IMR-90 (cell line): ENCODE measurements around the gene CCNI. TPM values are rescaled to one million over a fixed set of nuclear protein-coding genes. Genes with fewer than 3 reads are reported as not detected.

ENCODE experiments used
- ATAC-seq: fragments of 200-7000 bp; cut with Tn5 transposase; 2 replicates; pipeline ENCODE4 v1.9.1; 2020; ENCODE audit warnings: low read depth, mild to moderate bottlenecking, moderate library complexity
- BruUV-seq: library from RNA; stranded (reverse); fragments of 400-500 nt; replicated peaks from 2 replicates; lab custom pipeline; 2021; lab: Mats Ljungman, UMichigan
- CTCF ChIA-PET: fragments of 300-600 bp; formaldehyde crosslinking; extraction: SDS; loops from one replicate; lab custom pipeline; 2021; ENCODE audit warnings: antibody characterized with exemption; lab: Yijun Ruan, JAX
- POLR2A ChIA-PET: fragments of 300-600 bp; sonication (Branson Sonifier 250); formaldehyde crosslinking; loops from one replicate; lab custom pipeline; 2022; ENCODE audit warnings: antibody characterized with exemption; ENCODE audit not compliant: unreplicated experiment; lab: Charles Lee
- DNase-seq: peaks from one replicate; pipeline ENCODE4 v3.0.0; 2013
- H2AFZ ChIP-seq: replicated peaks from 2 replicates; pipeline ENCODE3; 2013; ENCODE audit warnings: low read length, mild to moderate bottlenecking; ENCODE audit not compliant: poor library complexity
- H2AK5ac ChIP-seq: 2 replicates; pipeline ENCODE4 v1.6.1; 2013; ENCODE audit warnings: low read depth, low read length, inconsistent platforms
- H2AK9ac ChIP-seq: replicated peaks from 2 replicates; pipeline ENCODE3; 2013; ENCODE audit warnings: mild to moderate bottlenecking, low read depth, low read length, moderate library complexity; ENCODE audit not compliant: poor library complexity
- H2BK120ac ChIP-seq: 2 replicates; pipeline ENCODE4 v1.6.1; 2013; ENCODE audit warnings: low read depth, low read length, inconsistent platforms
- H2BK15ac ChIP-seq: 3 replicates; pipeline ENCODE4 v1.6.1; 2013; ENCODE audit warnings: low read depth, low read length, inconsistent platforms
- H2BK20ac ChIP-seq: 2 replicates; pipeline ENCODE4 v1.6.1; 2013; ENCODE audit warnings: low read depth, mild to moderate bottlenecking, inconsistent platforms, low read length, moderate library complexity
- H2BK5ac ChIP-seq: 2 replicates; pipeline ENCODE4 v1.6.1; 2013; ENCODE audit warnings: mild to moderate bottlenecking, low read depth, low read length, inconsistent platforms; ENCODE audit not compliant: poor library complexity, severe bottlenecking
- H3K14ac ChIP-seq: replicated peaks from 2 replicates; pipeline ENCODE4 v1.6.1; 2013; ENCODE audit warnings: low read depth, low read length, inconsistent platforms
- H3K18ac ChIP-seq: 2 replicates; pipeline ENCODE4 v1.6.1; 2013; ENCODE audit warnings: low read depth, low read length, control low read depth
- H3K23ac ChIP-seq: 2 replicates; pipeline ENCODE4 v1.6.1; 2013; ENCODE audit warnings: low read depth, low read length, inconsistent platforms
- H3K27ac ChIP-seq: 2 replicates; pipeline ENCODE4 v1.5.1; 2013; ENCODE audit warnings: mild to moderate bottlenecking, control low read depth, low read length; ENCODE audit not compliant: insufficient read depth
- H3K27me3 ChIP-seq: 2 replicates; pipeline ENCODE4 v1.6.1; 2013; ENCODE audit warnings: low read length; ENCODE audit not compliant: control insufficient read depth, insufficient read depth
- H3K36me3 ChIP-seq: 2 replicates; pipeline ENCODE4 v1.6.1; 2013; ENCODE audit warnings: low read length, mixed read lengths; ENCODE audit not compliant: control insufficient read depth, insufficient read depth
- H3K4ac ChIP-seq: 2 replicates; pipeline ENCODE4 v1.6.1; 2013; ENCODE audit warnings: low read depth, low read length, inconsistent platforms
- H3K4me1 ChIP-seq: 2 replicates; pipeline ENCODE4 v1.6.1; 2013; ENCODE audit warnings: low read length, mixed read lengths; ENCODE audit not compliant: control insufficient read depth, insufficient read depth
- H3K4me2 ChIP-seq: 2 replicates; pipeline ENCODE4 v1.6.1; 2013; ENCODE audit warnings: low read depth, mild to moderate bottlenecking, control low read depth, low read length, moderate library complexity
- H3K4me3 ChIP-seq: 2 replicates; pipeline ENCODE4 v1.5.1; 2013; ENCODE audit warnings: low read depth, mild to moderate bottlenecking, control low read depth, low read length, moderate library complexity; ENCODE audit not compliant: insufficient read depth
- H3K56ac ChIP-seq: 2 replicates; pipeline ENCODE4 v1.6.1; 2013; ENCODE audit warnings: low read length, inconsistent platforms; ENCODE audit not compliant: insufficient read depth; ENCODE audit errors: extremely low read depth
- H3K79me1 ChIP-seq, 2 experiments: 2 replicates each; pipeline ENCODE4 v1.6.1; 2013; ENCODE audit warnings: low read length in 2 of 2, inconsistent platforms in 1 of 2, low read depth in 1 of 2
- H3K9ac ChIP-seq: 2 replicates; pipeline ENCODE4 v1.6.1; 2013; ENCODE audit warnings: low read depth, low read length, control low read depth
- H3K9me1 ChIP-seq: 2 replicates; pipeline ENCODE4 v1.6.1; 2013; ENCODE audit warnings: low read length, inconsistent platforms; ENCODE audit not compliant: insufficient read depth
- H3K9me3 ChIP-seq: 2 replicates; pipeline ENCODE4 v1.6.1; 2013; ENCODE audit warnings: low read length; ENCODE audit not compliant: control insufficient read depth, insufficient read depth
- H4K20me1 ChIP-seq: 2 replicates; pipeline ENCODE4 v1.6.1; 2013; ENCODE audit warnings: low read length, inconsistent platforms; ENCODE audit not compliant: insufficient read depth
- H4K5ac ChIP-seq: 2 replicates; pipeline ENCODE4 v1.6.1; 2013; ENCODE audit warnings: mild to moderate bottlenecking, low read depth, low read length, control low read depth
- H4K8ac ChIP-seq, 2 experiments: 2 replicates each; pipeline ENCODE4 v1.6.1; 2013; ENCODE audit warnings: low read depth in 2 of 2, low read length in 2 of 2, control low read depth in 1 of 2, inconsistent platforms in 1 of 2
- H4K91ac ChIP-seq: 2 replicates; pipeline ENCODE4 v1.6.1; 2013; ENCODE audit warnings: low read depth, low read length, inconsistent platforms; ENCODE audit not compliant: insufficient read depth
- BHLHE40 ChIP-seq: fragments of 150-350 bp; IDR thresholded peaks from 2 replicates; pipeline ENCODE4 v1.6.1; 2016; ENCODE audit warnings: mild to moderate bottlenecking, low read depth, low read length
- CEBPB ChIP-seq: IDR thresholded peaks from 2 replicates; pipeline ENCODE4 v1.6.1; 2012; ENCODE audit warnings: low read depth, low read length, improper control_type of control experiment
- CHD1 ChIP-seq: IDR thresholded peaks from 2 replicates; pipeline ENCODE4 v1.6.1; 2012; ENCODE audit warnings: low read depth, low read length, improper control_type of control experiment
- MAFK ChIP-seq: IDR thresholded peaks from 2 replicates; pipeline ENCODE4 v1.6.1; 2012; ENCODE audit warnings: low read depth, low read length, improper control_type of control experiment
- MAZ ChIP-seq: IDR thresholded peaks from 2 replicates; pipeline ENCODE4 v1.6.1; 2012; ENCODE audit warnings: low read depth, mild to moderate bottlenecking, low read length, improper control_type of control experiment, moderate library complexity, borderline replicate concordance
- MXI1 ChIP-seq: IDR thresholded peaks from 2 replicates; pipeline ENCODE4 v1.6.1; 2012; ENCODE audit warnings: low read depth, mild to moderate bottlenecking, low read length, moderate library complexity, borderline replicate concordance
- NFE2L2 ChIP-seq: fragments of 150-350 bp; IDR thresholded peaks from 2 replicates; pipeline ENCODE4 v1.6.1; 2016; ENCODE audit warnings: low read depth, mild to moderate bottlenecking, low read length
- POLR2A ChIP-seq: IDR thresholded peaks from 2 replicates; pipeline ENCODE4 v1.6.1; 2012; ENCODE audit warnings: mild to moderate bottlenecking, low read depth, low read length
- RCOR1 ChIP-seq: IDR thresholded peaks from 2 replicates; pipeline ENCODE4 v1.6.1; 2012; ENCODE audit warnings: mild to moderate bottlenecking, low read length, improper control_type of control experiment; ENCODE audit not compliant: insufficient replicate concordance
- RFX5 ChIP-seq: IDR thresholded peaks from 2 replicates; pipeline ENCODE4 v1.8.0; 2012; ENCODE audit warnings: low read depth, mild to moderate bottlenecking, low read length, moderate library complexity
- SMC3 ChIP-seq: fragments of 150-350 bp; IDR thresholded peaks from 2 replicates; pipeline ENCODE4 v1.6.1; 2016; ENCODE audit warnings: low read depth, mild to moderate bottlenecking, antibody characterized with exemption, low read length, moderate library complexity
- WGBS, 2 experiments: methylation state at CpG; one replicate each; pipeline versions ENCODE4 v1.1.5 to v1.1.7; 2013; ENCODE audit warnings: missing lambda C conversion rate in 2 of 2; ENCODE audit not compliant: insufficient read length in 1 of 2; ENCODE audit errors: extremely low coverage in 2 of 2; 5-methylcytosine and 5-hydroxymethylcytosine counted together
- dilution Hi-C: fragments of 300-500 bp; cut with HindIII; formaldehyde crosslinking; loops from one replicate; pipeline ENCODE4 v1.14.3; 2018; ENCODE audit warnings: low sequenced_read_pairs; ENCODE audit not compliant: unreplicated experiment
- in situ Hi-C: fragments of 300-500 bp; cut with MboI; formaldehyde crosslinking; loops from 3 replicates; pipeline ENCODE4 v1.14.3; 2019; ENCODE audit warnings: low sequenced_read_pairs, inconsistent platforms, mixed read lengths
- intact Hi-C: fragments of 100-400 bp; cut with micrococcal nuclease; formaldehyde crosslinking; loops from 2 replicates; pipeline ENCODE4 v1.10.0; 2022
- polyA plus RNA-seq, 3 experiments: library from polyadenylated mRNA; depleted of rRNA; stranded (reverse); fragments of >200 nt; gene quantifications; 2 replicates each; pipeline ENCODE4 v1.2.3, GENCODE V29; 2012; ENCODE audit warnings: low replicate concordance in 1 of 3
- total RNA-seq: library from RNA; depleted of rRNA; stranded (reverse); fragments of >200 nt; gene quantifications from 2 replicates; pipeline ENCODE4 v1.2.3, GENCODE V29; 2012
- TF ChIP-seq, protein P1 (sequence below): conservative IDR thresholded peaks from 2 replicates; pipeline ENCODE4 v1.5.1; 2012; ENCODE audit warnings: mild to moderate bottlenecking, low read depth, low read length, improper control_type of control experiment
- TF ChIP-seq, protein P2 (sequence below): fragments of 150-350 bp; IDR thresholded peaks from 2 replicates; pipeline ENCODE4 v1.6.1; 2017; ENCODE audit warnings: mild to moderate bottlenecking, antibody characterized with exemption, low read length, low read depth

Gene CCNI
- total and polyA plus RNA-seq, 2 of the 4 experiments (the other 2 are of a cell fraction), result 70.1 to 100 TPM

DNA sequence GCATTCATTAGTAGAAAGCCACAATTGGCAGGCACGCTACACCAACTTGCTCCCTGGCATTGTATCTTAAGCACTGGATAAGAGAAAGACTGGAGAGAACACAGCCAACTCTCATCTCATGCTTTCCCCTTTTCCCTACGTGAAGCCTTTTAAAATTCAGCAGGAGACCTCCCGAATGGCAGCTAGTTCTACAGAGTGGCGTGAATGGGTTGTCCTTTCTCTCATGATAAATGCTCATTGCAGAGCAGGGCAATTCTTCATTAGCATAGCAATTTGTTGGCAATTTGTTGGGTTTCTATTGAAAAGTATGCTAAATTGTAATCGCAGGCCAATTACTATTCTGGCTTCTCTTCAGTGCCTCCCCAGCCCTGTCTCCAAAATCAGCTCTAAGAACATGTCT lies 78.3 kb downstream of the CCNI start:
- ChIA-PET POLR2A (no interaction called here), CTCF (no interaction called here)
- no peak overlapping the region for H3K9ac ChIP-seq
- H2AK9ac ChIP-seq, result no peak overlapping the region
- DNase-seq (no peak), ATAC-seq (no peak)
- no peaks in the 10 kb centered on the region for H3K9me3 ChIP-seq
- no peak overlapping the region for H2BK20ac ChIP-seq
- H3K4me2 ChIP-seq, result no peak overlapping the region
- no peak overlapping the region for H2AFZ ChIP-seq
- no peak overlapping the region for H3K4me3 ChIP-seq
- peaks cover 16% of the 10 kb centered on the region for H3K4me1 ChIP-seq
- dilution Hi-C loops, result no loop called here
- TF ChIP-seq RCOR1 (no peak), CEBPB (no peak), NFE2L2 (no peak), SMC3 (no peak), BHLHE40 (no peak), CHD1 (no peak), MAZ (no peak), RFX5 (no peak), MAFK (no peak), POLR2A (no peak), MXI1 (no peak)
- TF ChIP-seq, protein P1, sequence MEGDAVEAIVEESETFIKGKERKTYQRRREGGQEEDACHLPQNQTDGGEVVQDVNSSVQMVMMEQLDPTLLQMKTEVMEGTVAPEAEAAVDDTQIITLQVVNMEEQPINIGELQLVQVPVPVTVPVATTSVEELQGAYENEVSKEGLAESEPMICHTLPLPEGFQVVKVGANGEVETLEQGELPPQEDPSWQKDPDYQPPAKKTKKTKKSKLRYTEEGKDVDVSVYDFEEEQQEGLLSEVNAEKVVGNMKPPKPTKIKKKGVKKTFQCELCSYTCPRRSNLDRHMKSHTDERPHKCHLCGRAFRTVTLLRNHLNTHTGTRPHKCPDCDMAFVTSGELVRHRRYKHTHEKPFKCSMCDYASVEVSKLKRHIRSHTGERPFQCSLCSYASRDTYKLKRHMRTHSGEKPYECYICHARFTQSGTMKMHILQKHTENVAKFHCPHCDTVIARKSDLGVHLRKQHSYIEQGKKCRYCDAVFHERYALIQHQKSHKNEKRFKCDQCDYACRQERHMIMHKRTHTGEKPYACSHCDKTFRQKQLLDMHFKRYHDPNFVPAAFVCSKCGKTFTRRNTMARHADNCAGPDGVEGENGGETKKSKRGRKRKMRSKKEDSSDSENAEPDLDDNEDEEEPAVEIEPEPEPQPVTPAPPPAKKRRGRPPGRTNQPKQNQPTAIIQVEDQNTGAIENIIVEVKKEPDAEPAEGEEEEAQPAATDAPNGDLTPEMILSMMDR, result no peak
- TF ChIP-seq, protein P2, sequence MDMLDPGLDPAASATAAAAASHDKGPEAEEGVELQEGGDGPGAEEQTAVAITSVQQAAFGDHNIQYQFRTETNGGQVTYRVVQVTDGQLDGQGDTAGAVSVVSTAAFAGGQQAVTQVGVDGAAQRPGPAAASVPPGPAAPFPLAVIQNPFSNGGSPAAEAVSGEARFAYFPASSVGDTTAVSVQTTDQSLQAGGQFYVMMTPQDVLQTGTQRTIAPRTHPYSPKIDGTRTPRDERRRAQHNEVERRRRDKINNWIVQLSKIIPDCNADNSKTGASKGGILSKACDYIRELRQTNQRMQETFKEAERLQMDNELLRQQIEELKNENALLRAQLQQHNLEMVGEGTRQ, result no peak
- H4K5ac ChIP-seq, result no peak overlapping the region
- no peak overlapping the region for H3K18ac ChIP-seq
- H3K14ac ChIP-seq, result no peak overlapping the region
- no peaks in the 10 kb centered on the region for H3K27me3 ChIP-seq
- no peak overlapping the region for H2BK15ac ChIP-seq
- no peak overlapping the region for H2BK5ac ChIP-seq
- H2AK5ac ChIP-seq, result no peak overlapping the region
- peaks cover 36 to 64% of the 10 kb centered on the region in 2 experiments for H3K79me1 ChIP-seq
- H3K9me1 ChIP-seq, result peaks cover 29% of the 10 kb centered on the region
- peak overlapping the region; percentile 20; the same call in 1 of the 2 replicates for H3K27ac ChIP-seq
- no peak overlapping the region for H4K8ac ChIP-seq
- no CpG with 5 or more reads among the region's 5 CpGs for WGBS, 2 experiments
- in situ Hi-C loops, result no loop called here
- H4K20me1 ChIP-seq, result peaks cover 45% of the 10 kb centered on the region; the same call in 1 of the 2 replicates
- no peak overlapping the region for H4K91ac ChIP-seq
- H3K23ac ChIP-seq, result peak overlapping the region; percentile 16; the same call in 1 of the 2 replicates
- peaks cover 40% of the 10 kb centered on the region for H3K36me3 ChIP-seq
- intact Hi-C loops, result no loop called here
- no peak overlapping the region for H3K4ac ChIP-seq
- H2BK120ac ChIP-seq, result no peak overlapping the region
- BruUV-seq, result no TSS peak
- H3K56ac ChIP-seq, result no peak overlapping the region
